H1 (cell line): ENCODE results near the gene AK5. TPM values are rescaled to one million over a fixed set of nuclear protein-coding genes. Genes with fewer than 3 reads are reported as not detected.

Experiments used
- CTCF ChIA-PET: fragments of 300-600 bp; sonication (Branson Sonifier 250); formaldehyde crosslinking; loops from one replicate; lab custom pipeline; 2021; ENCODE audit not compliant: partially characterized antibody; lab: Charles Lee
- POLR2A ChIA-PET: fragments of 300-600 bp; sonication (Branson Sonifier 250); formaldehyde crosslinking; loops from one replicate; lab custom pipeline; 2021; ENCODE audit warnings: inconsistent platforms; ENCODE audit not compliant: partially characterized antibody; lab: Charles Lee
- DNase-seq, 2 experiments: peaks; one replicate each; pipeline versions ENCODE4 v3.0.0 to v3.0.0-alpha.2; 2010 to 2022; ENCODE audit warnings: low spot score in 2 of 2, low read depth in 1 of 2, mixed read lengths in 1 of 2
- FAIRE-seq: peaks from 2 replicates; lab custom pipeline; 2011; peaks lifted over from hg19 to GRCh38; lab: Jason Lieb, UNC
- H2AFZ ChIP-seq: 2 replicates; pipeline ENCODE4 v1.8.1; 2012; ENCODE audit warnings: low read length, inconsistent platforms
- H2AK5ac ChIP-seq: 2 replicates; pipeline ENCODE4 v1.6.1; 2013; ENCODE audit warnings: low read depth, low read length
- H2BK120ac ChIP-seq: replicated peaks from 2 replicates; pipeline ENCODE3; 2013; ENCODE audit warnings: low read depth, low read length, inconsistent platforms
- H2BK12ac ChIP-seq: 2 replicates; pipeline ENCODE4 v1.6.1; 2013; ENCODE audit warnings: low read depth, low read length
- H2BK15ac ChIP-seq: 2 replicates; pipeline ENCODE4 v1.6.1; 2013; ENCODE audit warnings: low read length
- H2BK20ac ChIP-seq: 2 replicates; pipeline ENCODE4 v1.6.1; 2013; ENCODE audit warnings: low read length
- H2BK5ac ChIP-seq: 2 replicates; pipeline ENCODE4 v1.6.1; 2013; ENCODE audit warnings: low read depth, low read length
- H3K14ac ChIP-seq: 2 replicates; pipeline ENCODE4 v1.6.1; 2013; ENCODE audit warnings: inconsistent platforms; ENCODE audit not compliant: insufficient read length
- H3K18ac ChIP-seq: 2 replicates; pipeline ENCODE4 v1.6.1; 2013; ENCODE audit warnings: low read length; ENCODE audit errors: extremely low read depth
- H3K23ac ChIP-seq: 2 replicates; pipeline ENCODE4 v1.6.1; 2013; ENCODE audit warnings: inconsistent platforms; ENCODE audit not compliant: insufficient read length
- H3K23me2 ChIP-seq: 2 replicates; pipeline ENCODE4 v1.6.1; 2013; ENCODE audit warnings: low read depth, low read length
- H3K27ac ChIP-seq: 2 replicates; pipeline ENCODE4 v1.6.1; 2011; ENCODE audit warnings: low read depth, low read length, inconsistent platforms
- H3K27me3 ChIP-seq, 4 experiments: replicated peaks in 1 of 4; 1 replicate in 1 of 4; 2 replicates in 3 of 4; pipeline versions ENCODE4 v1.6.1 to v1.8.1; 2011 to 2013; ENCODE audit warnings: low read length in 3 of 4, mild to moderate bottlenecking in 3 of 4, inconsistent platforms in 2 of 4, mixed read lengths in 2 of 4, moderate library complexity in 1 of 4; ENCODE audit not compliant: control insufficient read depth in 3 of 4, insufficient read depth in 3 of 4; ENCODE audit errors: extremely low read depth in 1 of 4
- H3K36me3 ChIP-seq, 4 experiments: 2 replicates each; pipeline versions ENCODE4 v1.6.1 to v1.8.1; 2011 to 2013; ENCODE audit warnings: mild to moderate bottlenecking in 4 of 4, low read length in 3 of 4, moderate library complexity in 2 of 4, control low read depth in 1 of 4, inconsistent platforms in 1 of 4; ENCODE audit not compliant: insufficient read depth in 4 of 4, control insufficient read depth in 2 of 4
- H3K4ac ChIP-seq: replicated peaks from 2 replicates; pipeline ENCODE3; 2013; ENCODE audit warnings: low read length, low read depth, mixed read lengths, inconsistent platforms; ENCODE audit not compliant: insufficient read length
- H3K4me1 ChIP-seq, 4 experiments: replicated peaks in 1 of 4; 1 replicate in 1 of 4; 2 replicates in 3 of 4; pipeline versions ENCODE4 v1.6.1 to v1.8.1; 2011 to 2013; ENCODE audit warnings: low read length in 3 of 4, inconsistent platforms in 2 of 4, mixed read lengths in 1 of 4; ENCODE audit not compliant: insufficient read depth in 4 of 4, control insufficient read depth in 3 of 4
- H3K4me2 ChIP-seq, 2 experiments: 2 replicates each; pipeline versions ENCODE4 v1.6.1 to v1.8.1; 2011 to 2013; ENCODE audit warnings: low read depth in 2 of 2, low read length in 2 of 2, control low read depth in 1 of 2, inconsistent platforms in 1 of 2, mild to moderate bottlenecking in 1 of 2; ENCODE audit not compliant: insufficient read depth in 1 of 2
- H3K4me3 ChIP-seq, 4 experiments: fragments of 200-600, 300-600 bp in 1 of 4; sonication (generic), shearing (Covaris generic), sonication (Bioruptor Twin) in 1 of 4; 2 replicates each; pipeline versions ENCODE4 v1.5.1 to v1.8.1; 2011 to 2016; ENCODE audit warnings: low read length in 4 of 4, low read depth in 3 of 4, control low read depth in 2 of 4, inconsistent platforms in 2 of 4, mild to moderate bottlenecking in 2 of 4, mixed read lengths in 1 of 4, moderate library complexity in 1 of 4; ENCODE audit not compliant: insufficient read depth in 2 of 4; ENCODE audit errors: extremely low read depth in 1 of 4
- H3K56ac ChIP-seq: replicated peaks from 2 replicates; pipeline ENCODE3; 2013; ENCODE audit warnings: low read depth, mild to moderate bottlenecking, mixed read lengths, low read length, inconsistent platforms; ENCODE audit not compliant: insufficient read length
- H3K79me1 ChIP-seq: 2 replicates; pipeline ENCODE4 v1.6.1; 2013; ENCODE audit warnings: low read depth, low read length, control low read depth
- H3K79me2 ChIP-seq, 2 experiments: 2 replicates each; pipeline versions ENCODE4 v1.6.1 to v1.8.1; 2012 to 2013; ENCODE audit warnings: low read length in 2 of 2, mild to moderate bottlenecking in 2 of 2, inconsistent platforms in 1 of 2; ENCODE audit not compliant: insufficient read depth in 2 of 2, control insufficient read depth in 1 of 2
- H3K9ac ChIP-seq, 4 experiments: replicated peaks in 1 of 4; 1 replicate in 1 of 4; 2 replicates in 3 of 4; pipeline versions ENCODE4 v1.6.1 to v1.8.1; 2011 to 2013; ENCODE audit warnings: low read depth in 3 of 4, low read length in 3 of 4, control low read depth in 2 of 4, mild to moderate bottlenecking in 2 of 4, moderate library complexity in 2 of 4, inconsistent platforms in 1 of 4; ENCODE audit errors: extremely low read depth in 1 of 4
- H3K9me3 ChIP-seq, 2 experiments: 2 replicates each; pipeline versions ENCODE4 v1.6.1 to v1.8.1; 2012 to 2013; ENCODE audit warnings: mild to moderate bottlenecking in 2 of 2, moderate library complexity in 2 of 2, control low read depth in 1 of 2, inconsistent platforms in 1 of 2, low read depth in 1 of 2, low read length in 1 of 2, mixed read lengths in 1 of 2; ENCODE audit not compliant: insufficient read depth in 2 of 2
- H4K20me1 ChIP-seq, 2 experiments: replicated peaks in 1 of 2; 2 replicates each; pipeline versions ENCODE3 to v1.8.1; 2011 to 2013; ENCODE audit warnings: inconsistent platforms in 2 of 2, low read length in 2 of 2, mild to moderate bottlenecking in 1 of 2; ENCODE audit not compliant: insufficient read depth in 2 of 2, control insufficient read depth in 1 of 2
- H4K5ac ChIP-seq: 2 replicates; pipeline ENCODE4 v1.6.1; 2013; ENCODE audit warnings: low read length, low read depth, mixed read lengths, inconsistent platforms; ENCODE audit not compliant: insufficient read length
- H4K8ac ChIP-seq: 2 replicates; pipeline ENCODE4 v1.8.0; 2013; ENCODE audit warnings: mild to moderate bottlenecking, moderate library complexity, low read length, inconsistent platforms; ENCODE audit not compliant: insufficient read depth; ENCODE audit errors: extremely low read depth
- H4K91ac ChIP-seq: replicated peaks from 2 replicates; pipeline ENCODE3; 2013; ENCODE audit warnings: low read length, mixed read lengths, inconsistent platforms; ENCODE audit not compliant: insufficient read length
- ASH2L ChIP-seq: fragments of 200-600, 300-600 bp; sonication (generic); IDR thresholded peaks from one replicate; pipeline ENCODE4 v1.7.1; 2017; ENCODE audit warnings: low read length
- CREB1 ChIP-seq: IDR thresholded peaks from 2 replicates; pipeline ENCODE4 v1.6.1; 2012; ENCODE audit warnings: inconsistent platforms
- MAFK ChIP-seq: IDR thresholded peaks from 2 replicates; pipeline ENCODE4 v1.6.1; 2012; ENCODE audit warnings: low read depth, mild to moderate bottlenecking, improper control_type of control experiment, low read length
- NANOG ChIP-seq: IDR thresholded peaks from 2 replicates; pipeline ENCODE4 v1.6.1; 2011; ENCODE audit warnings: low read length, low read depth, mild to moderate bottlenecking, inconsistent platforms; ENCODE audit not compliant: insufficient read depth, poor library complexity, severe bottlenecking
- RBBP5 ChIP-seq: IDR thresholded peaks from 2 replicates; pipeline ENCODE4 v1.7.1; 2012; ENCODE audit warnings: low read depth, mild to moderate bottlenecking, inconsistent platforms, low read length, moderate library complexity, borderline replicate concordance
- RFX5 ChIP-seq: IDR thresholded peaks from 2 replicates; pipeline ENCODE4 v1.6.1; 2011; ENCODE audit warnings: low read depth, low read length, improper control_type of control experiment, borderline replicate concordance
- TBP ChIP-seq: IDR thresholded peaks from 2 replicates; pipeline ENCODE4 v1.6.1; 2011; ENCODE audit warnings: low read depth, low read length, improper control_type of control experiment
- TCF12 ChIP-seq: IDR thresholded peaks from 2 replicates; pipeline ENCODE4 v1.6.1; 2011; ENCODE audit warnings: low read depth, mild to moderate bottlenecking, low read length
- polyA plus RNA-seq, 7 experiments: library from polyadenylated mRNA; depleted of rRNA in 3 of 7; stranded (reverse) in 5 of 7; unstranded in 2 of 7; fragments of >200 nt in 5 of 7; fragments of 200-250 nt in 2 of 7; gene quantifications; 1 replicate in 5 of 7; 2 replicates in 1 of 7; 4 replicates in 1 of 7; pipeline versions ENCODE4 v1.2.1 to v1.2.3, GENCODE V29; 2011 to 2013; ENCODE audit warnings: missing spikeins in 2 of 7, mixed read lengths in 2 of 7
- total RNA-seq: library from RNA; stranded (reverse); fragmentation: NEBNext Ultra II Directional; extraction: Animal tissue kit (Norgen Biotek cat#: 25700); gene quantifications from 2 replicates; pipeline ENCODE4 v1.2.1, GENCODE V29; 2021

The AK5 gene
- total and polyA plus RNA-seq, 2 of the 8 experiments (the other 6 are each of a cell fraction or from before 2014, with no cell fraction given) = 2.0 to 7.1 TPM

GRCh38 chr1:77424236-77424635, 142.4 kb downstream of the AK5 start:
- FAIRE-seq (no peak), DNase-seq (no peak)
- Histone ChIP-seq H4K5ac (no peak overlapping the region), H3K56ac (no peak overlapping the region), H4K20me1 (no peaks in the 10 kb centered on the region), H2BK12ac (no peak overlapping the region), H2BK15ac (no peak overlapping the region), H3K4me3 (no peak overlapping the region), H3K4me2 (no peak overlapping the region), H3K23me2 (no peaks in the 10 kb centered on the region), H2BK20ac (no peak overlapping the region), H3K36me3 (no peaks in the 10 kb centered on the region), H3K79me1 (no peaks in the 10 kb centered on the region), H3K9me3 (peaks cover 0 to 2% of the 10 kb centered on the region in 2 experiments; a peak in 1 of 4 replicates), H3K27me3 (0 out of 7 replicates have a peak, but pooled peaks cover 0 to 2% (median 0%) of the 10 kb centered on the region in 4 experiments), H3K79me2 (no peaks in the 10 kb centered on the region), H2AK5ac (no peak overlapping the region), H3K9ac (no peak overlapping the region), H4K91ac (no peak overlapping the region), H2AFZ (no peak overlapping the region), H3K4me1 (no peaks in the 10 kb centered on the region), H3K4ac (no peak overlapping the region), H3K14ac (no peak overlapping the region), H4K8ac (no peak overlapping the region), H3K23ac (no peak overlapping the region), H3K18ac (no peak overlapping the region), H3K27ac (no peak overlapping the region), H2BK120ac (no peak overlapping the region), H2BK5ac (no peak overlapping the region)
- ChIA-PET CTCF (interaction anchor here (0.8 to 1.6 kb wide), 2 partner anchors 26 to 109 kb away, joined by 3 to 4 read pairs; no protein-coding TSS in a partner anchor), POLR2A (no interaction called here)
- TF ChIP-seq TCF12 (no peak), NANOG (no peak), RBBP5 (no peak), RFX5 (no peak), MAFK (no peak), CREB1 (no peak), ASH2L (no peak), TBP (no peak)
